ENCODE results near the gene CCDC172. TPM values are rescaled to one million over a fixed set of nuclear protein-coding genes. Genes with fewer than 3 reads are reported as not detected.
"Not testable (repeated sequence)": the region's sequence is repeated elsewhere in the genome, so short reads cannot be mapped to it uniquely, and the experiment has no call there.

Gene CCDC172
- polyA plus RNA-seq, 3 donors: not detected

- DNase-seq (ENCODE audit: low read depth in 3 of 3, low spot score in 2 of 3): no peak
Observed at GRCh38 chr10:116329153-116329552, 4.9 kb downstream of the CCDC172 start.

- DNase-seq (ENCODE audit: low read depth in 3 of 3, low spot score in 2 of 3): no peak
Observed at GRCh38 chr10:116331815-116332214, 7.6 kb downstream of the CCDC172 start.

- DNase-seq (ENCODE audit: low read depth in 3 of 3, low spot score in 2 of 3): no peak
Observed at GRCh38 chr10:116336866-116337265, 12.6 kb downstream of the CCDC172 start.

GRCh38 chr10:116352125-116352524 is 27.9 kb downstream of the CCDC172 start:
- no peak for DNase-seq (ENCODE audit: low read depth in 3 of 3, low spot score in 2 of 3)

GRCh38 chr10:116353817-116354216 is 29.6 kb downstream of the CCDC172 start:
- DNase-seq (ENCODE audit: low read depth in 3 of 3, low spot score in 2 of 3): no peak

- no peak for DNase-seq (ENCODE audit: low read depth in 3 of 3, low spot score in 2 of 3)
Observed at GRCh38 chr10:116355341-116355740, 31.1 kb downstream of the CCDC172 start.

GRCh38 chr10:116356833-116357232 is 32.6 kb downstream of the CCDC172 start:
- no peak for DNase-seq (ENCODE audit: low read depth in 3 of 3, low spot score in 2 of 3)

GRCh38 chr10:116364868-116365267 is 40.6 kb downstream of the CCDC172 start:
- no peak for DNase-seq (ENCODE audit: low read depth in 3 of 3, low spot score in 2 of 3)

GRCh38 chr10:116371737-116372136 is 47.5 kb downstream of the CCDC172 start:
- DNase-seq (ENCODE audit: low read depth in 3 of 3, low spot score in 2 of 3): no peak

- DNase-seq (ENCODE audit: low read depth in 3 of 3, low spot score in 2 of 3): no peak
Observed at GRCh38 chr10:116382290-116382689, 58.0 kb downstream of the CCDC172 start.

- DNase-seq (ENCODE audit: low read depth in 3 of 3, low spot score in 2 of 3): no peak
Observed at GRCh38 chr10:116385311-116385710, 61.1 kb downstream of the CCDC172 start.

GRCh38 chr10:116385994-116386809 is 62.0 kb downstream of the CCDC172 start:
- peak; percentile 19 to 33 (median 30) for DNase-seq (ENCODE audit: low read depth in 3 of 3, low spot score in 2 of 3)

GRCh38 chr10:116393246-116393831 is 69.1 kb downstream of the CCDC172 start:
- DNase-seq (ENCODE audit: low read depth in 3 of 3, low spot score in 2 of 3): not testable (repeated sequence)

- no peak for DNase-seq (ENCODE audit: low read depth in 3 of 3, low spot score in 2 of 3)
Observed at GRCh38 chr10:116395223-116395985, 71.2 kb downstream of the CCDC172 start.

GRCh38 chr10:116398224-116398623 is 74.0 kb downstream of the CCDC172 start:
- no peak for DNase-seq (ENCODE audit: low read depth in 3 of 3, low spot score in 2 of 3)

GRCh38 chr10:116402858-116403257 is 78.6 kb downstream of the CCDC172 start:
- no peak for DNase-seq (ENCODE audit: low read depth in 3 of 3, low spot score in 2 of 3)

GRCh38 chr10:116403740-116404250 is 79.5 kb downstream of the CCDC172 start:
- no peak for DNase-seq (ENCODE audit: low read depth in 3 of 3, low spot score in 2 of 3)

- DNase-seq (ENCODE audit: low read depth in 3 of 3, low spot score in 2 of 3): peak in 2 of 3 donors; percentile 1 to 4
Observed at GRCh38 chr10:116408719-116409118, 84.5 kb downstream of the CCDC172 start.

- no peak for DNase-seq (ENCODE audit: low read depth in 3 of 3, low spot score in 2 of 3)
Observed at GRCh38 chr10:116410351-116410750, 86.1 kb downstream of the CCDC172 start.

GRCh38 chr10:116417821-116418220 is 93.6 kb downstream of the CCDC172 start:
- no peak for DNase-seq (ENCODE audit: low read depth in 3 of 3, low spot score in 2 of 3)

GRCh38 chr10:116418389-116418788 is 94.1 kb downstream of the CCDC172 start:
- no peak for DNase-seq (ENCODE audit: low read depth in 3 of 3, low spot score in 2 of 3)
